Measurements from ENCODE around the gene RRP1B. TPM values are rescaled to one million over a fixed set of nuclear protein-coding genes. Genes with fewer than 3 reads are reported as not detected.

RRP1B gene
- total RNA-seq, 1 donor from 2014 or later = 21.6 TPM

GRCh38 chr21:43735236-43736091 lies 76.1 kb downstream of the RRP1B start:
- DNase-seq (ENCODE audit: low spot score in 2 of 2) = no peak
- no peak for FAIRE-seq

DNA sequence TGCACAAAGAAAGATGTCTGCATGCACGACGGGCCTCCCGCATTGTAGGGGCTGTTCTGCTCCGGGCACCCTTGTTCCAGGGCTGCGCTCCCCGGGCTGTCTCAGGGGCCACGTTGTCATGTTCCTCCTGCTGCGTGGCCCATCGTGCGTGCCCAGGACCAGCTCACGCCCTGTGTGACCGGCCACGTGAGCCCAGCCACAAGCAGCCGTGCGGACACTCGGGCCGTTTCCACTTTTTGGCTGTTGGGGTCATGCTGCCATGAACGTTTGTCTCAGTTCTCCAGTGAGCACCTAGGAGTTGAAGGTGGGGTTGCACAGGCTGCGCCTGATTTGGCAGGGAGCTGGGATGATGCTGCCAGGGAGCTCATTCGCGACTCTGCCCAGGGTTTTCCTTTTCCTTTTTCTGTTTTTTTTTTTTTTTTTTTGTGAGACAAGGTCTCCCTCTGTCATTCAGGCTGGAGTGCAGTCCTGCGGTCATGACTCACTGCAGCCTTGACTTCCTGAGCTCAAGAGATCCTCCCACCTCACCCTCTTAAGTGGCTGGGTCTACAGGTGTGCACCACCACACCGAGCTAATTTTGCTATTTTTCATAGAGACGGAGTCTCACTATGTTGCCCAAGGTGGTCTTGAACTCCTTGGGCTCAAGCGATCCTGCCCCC lies 77.0 kb downstream of the RRP1B start:
- DNase-seq (ENCODE audit: low spot score in 2 of 2) = no peak
- no peak for FAIRE-seq

DNA sequence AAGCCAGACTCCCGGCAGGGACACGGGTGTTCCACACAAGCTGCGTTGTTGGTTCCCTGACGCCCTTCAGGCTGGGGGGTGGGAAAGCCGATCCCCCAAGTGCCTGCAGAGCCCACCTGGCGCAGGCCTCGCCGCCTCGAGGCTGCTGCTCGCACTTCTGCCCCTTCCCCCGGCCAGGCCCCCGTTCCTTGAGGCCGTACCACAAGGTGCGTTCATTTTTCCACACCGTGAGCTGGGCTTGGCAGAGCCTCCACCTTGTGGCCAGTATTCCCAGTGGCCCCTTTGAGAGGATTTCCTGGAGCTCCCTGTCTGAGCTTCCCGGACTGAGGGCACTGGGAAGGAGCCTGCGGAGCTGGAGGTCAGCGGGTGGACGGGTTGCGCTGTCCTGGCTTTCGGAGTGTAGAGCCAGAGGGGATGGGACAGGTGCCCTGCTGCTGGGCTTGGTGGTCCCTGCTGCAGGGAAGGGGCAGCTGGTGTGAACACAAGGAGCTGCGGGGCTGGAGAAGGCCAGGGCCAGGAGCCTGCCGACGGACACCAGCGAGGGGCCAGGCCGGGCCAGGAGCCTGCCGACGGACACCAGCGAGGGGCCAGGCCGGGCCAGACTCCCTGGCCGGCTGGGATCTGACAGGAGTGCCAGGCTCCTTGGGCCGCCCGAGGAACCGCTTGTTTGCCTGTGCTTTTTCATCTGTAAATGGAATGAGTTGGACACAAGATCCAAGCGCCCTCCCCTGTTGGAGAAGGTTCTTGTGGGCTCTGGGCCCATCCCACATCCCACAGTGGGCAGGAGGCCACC lies 78.0 kb downstream of the RRP1B start:
- no peak for DNase-seq (ENCODE audit: low spot score in 2 of 2)
- FAIRE-seq = no peak

DNA sequence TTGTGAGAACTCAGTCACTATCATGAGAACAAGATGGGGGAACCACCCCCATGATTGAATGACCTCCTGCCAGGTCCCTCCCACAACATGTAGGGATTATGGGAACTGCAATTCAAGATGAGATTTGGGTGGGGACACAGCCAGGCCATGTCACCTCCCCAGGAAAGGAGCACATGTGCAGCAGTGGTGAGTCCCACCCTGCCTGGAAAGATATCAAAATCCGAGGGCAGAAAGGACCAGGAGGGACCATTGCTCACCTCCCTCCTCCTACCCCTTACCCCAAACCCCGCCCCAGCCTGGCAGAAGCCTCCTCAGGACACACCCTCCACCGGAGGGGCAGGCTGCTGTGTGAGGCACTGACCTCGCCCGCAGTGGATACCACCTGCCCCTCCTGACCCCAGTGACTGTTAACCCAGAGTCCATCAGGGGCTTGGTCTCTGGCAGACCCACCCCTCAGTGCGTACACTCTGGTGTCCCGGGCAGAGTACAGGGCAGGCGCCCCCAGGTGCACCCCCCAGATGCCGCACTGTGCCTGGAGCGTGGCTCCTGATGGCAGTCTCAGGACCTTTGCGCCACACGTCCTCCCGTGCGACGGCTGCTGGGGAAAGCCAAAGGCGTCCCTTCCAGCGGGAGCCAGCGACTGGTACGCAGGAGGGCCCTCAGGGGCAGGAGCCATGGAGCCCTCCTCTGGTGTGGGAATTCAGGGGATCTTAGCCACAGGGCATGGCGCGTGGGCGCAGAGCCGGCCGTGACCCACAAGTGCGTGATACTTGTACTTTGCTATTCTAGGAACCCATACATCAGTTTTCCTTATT lies 80.5 kb downstream of the RRP1B start:
- DNase-seq (ENCODE audit: low spot score in 2 of 2) (no peak), FAIRE-seq (no peak)

DNA sequence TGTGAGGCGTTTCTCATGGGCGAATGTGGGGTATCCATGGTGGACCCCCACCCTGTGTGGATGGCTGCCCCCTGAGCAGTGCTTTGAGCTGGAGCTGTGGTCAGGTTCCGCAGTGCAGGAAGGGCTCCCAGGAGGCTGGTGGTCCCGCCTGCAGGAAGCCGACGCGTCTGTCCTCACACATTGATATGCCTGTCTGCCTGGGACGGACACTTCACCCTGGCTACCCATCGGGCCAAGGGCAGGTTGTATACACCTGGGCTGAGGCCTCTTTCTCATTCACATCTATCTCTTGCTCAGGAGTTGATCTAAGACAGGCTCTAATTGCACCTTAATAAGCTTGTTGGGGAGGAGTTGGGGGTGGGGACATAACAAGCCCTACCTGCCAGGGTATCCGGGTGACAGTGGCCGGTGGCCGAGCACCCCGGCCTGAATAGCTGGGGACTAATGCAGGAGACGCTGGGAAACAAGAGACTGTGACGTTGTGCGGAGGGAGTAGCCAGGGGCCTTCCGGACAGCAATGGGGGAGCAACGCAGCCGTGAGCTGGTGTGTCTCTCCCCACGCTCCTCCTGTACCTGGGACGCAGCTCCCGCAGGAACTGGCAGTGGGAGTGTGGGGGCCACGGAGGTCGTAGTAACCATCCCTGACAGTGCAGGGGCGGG lies 81.3 kb downstream of the RRP1B start:
- FAIRE-seq (no peak), DNase-seq (ENCODE audit: low spot score in 2 of 2) (peak; percentile 67 to 82)

DNA sequence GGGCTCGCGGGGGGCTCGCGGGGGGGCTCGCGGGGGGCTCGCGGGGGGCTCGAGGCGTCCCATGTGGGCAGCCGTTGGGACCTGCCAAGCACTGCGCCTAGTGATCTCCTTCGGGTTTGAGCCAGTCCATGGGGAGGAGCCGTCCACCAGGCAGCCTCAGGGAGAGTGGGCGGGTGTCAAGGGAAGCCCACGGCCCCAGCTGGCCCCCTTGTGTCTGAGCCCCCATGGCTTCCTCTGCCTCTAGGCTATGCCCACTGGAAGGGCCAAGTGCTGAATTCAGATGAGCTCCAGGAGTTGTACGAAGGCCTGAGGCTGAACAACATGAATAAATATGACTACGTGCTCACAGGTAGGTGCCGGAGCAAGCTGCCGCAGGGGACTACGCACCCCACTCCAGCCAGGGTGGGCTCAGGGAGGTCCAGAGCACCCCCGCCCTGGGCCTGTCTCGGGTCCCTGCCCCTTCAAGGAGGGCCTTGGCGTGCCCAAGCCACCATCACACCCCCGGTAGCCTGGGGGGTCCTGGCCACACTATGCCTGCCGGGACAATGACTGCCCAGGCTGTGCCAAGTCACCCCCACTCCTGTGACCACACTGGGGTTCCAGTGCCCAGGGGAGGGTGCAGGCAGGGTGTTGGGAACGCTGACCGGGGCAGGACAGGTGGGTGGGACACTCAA lies 82.2 kb downstream of the RRP1B start:
- DNase-seq (ENCODE audit: low spot score in 2 of 2) (no peak), FAIRE-seq (no peak)

DNA sequence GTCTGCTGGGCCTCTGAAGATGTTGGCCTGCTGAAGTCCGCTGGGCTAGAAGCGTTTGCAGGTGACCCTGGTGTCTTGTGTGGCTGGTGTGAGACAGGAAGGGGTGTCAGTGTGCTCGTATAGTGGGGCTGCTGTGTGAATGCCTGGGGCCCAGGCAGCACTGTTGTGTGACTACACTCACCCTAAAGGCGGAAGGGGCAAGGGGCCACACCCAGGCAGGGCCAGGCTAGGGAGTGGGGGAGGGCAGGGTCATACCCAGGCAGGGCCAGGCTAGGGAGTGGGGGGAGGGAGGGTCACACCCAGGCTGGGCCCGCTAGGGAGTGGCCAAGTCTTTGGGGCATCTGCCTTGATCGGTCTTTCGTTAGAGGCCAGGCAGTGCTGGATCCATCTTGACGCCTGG lies 84.6 kb downstream of the RRP1B start:
- no peak for FAIRE-seq

DNA sequence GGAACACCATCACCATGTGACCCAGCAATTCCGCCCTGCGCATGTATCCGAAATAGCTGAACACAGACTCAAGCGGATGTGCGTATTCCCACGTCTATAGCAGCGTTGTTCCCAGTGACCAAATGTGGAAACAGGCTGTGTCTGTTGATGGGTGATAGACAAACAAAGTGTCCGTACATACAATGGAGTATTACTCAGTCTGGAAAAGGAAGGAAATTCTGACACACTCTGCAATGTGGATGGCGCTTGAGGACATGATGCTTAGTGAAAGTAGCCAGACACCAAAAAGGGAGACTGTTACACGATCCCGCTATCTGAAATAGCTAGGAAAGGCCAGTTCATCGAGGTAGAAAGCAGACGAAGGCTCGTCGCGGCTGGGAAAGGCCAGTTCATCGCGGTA lies 85.4 kb downstream of the RRP1B start:
- FAIRE-seq = no peak
- no peak for DNase-seq (ENCODE audit: low spot score in 2 of 2)

More for the DNA sequence above, 84.6 kb downstream of the RRP1B start:
- no peak for DNase-seq (ENCODE audit: low spot score in 2 of 2)

Small RNA genes lying within 50 kb of the gene (small RNA-seq; reads per million reads assigned to genes)
- gene MIR6070 = not detected

Other genes starting within 250 kb of the RRP1B start
- gene SIK1, start 232.4 kb upstream of the RRP1B start, total RNA-seq = 0.82 TPM
- 2.0 TPM for gene HSF2BP, start 72 bp upstream of the RRP1B start, total RNA-seq
- 22.4 TPM for gene PDXK, start 59.6 kb downstream of the RRP1B start, total RNA-seq
- gene CSTB, start 116.7 kb downstream of the RRP1B start, total RNA-seq = 6.5 TPM
- 13.9 TPM for gene RRP1, start 130.0 kb downstream of the RRP1B start, total RNA-seq
- 26.1 TPM for gene AGPAT3, start 205.7 kb downstream of the RRP1B start, total RNA-seq

Measured in frontal cortex (tissue), 4 donors.